DMS153 treated with DMSO at 0.1 percent for 48 hours (cell line): ENCODE data around the gene ZNF648.
"Not testable (repeated sequence)": the region's sequence is repeated elsewhere in the genome, so short reads cannot be mapped to it uniquely, and the experiment has no call there.

ENCODE experiments used
- DNase-seq: peaks from one replicate; lab custom pipeline; 2025; ENCODE audit not compliant: unreplicated experiment; lab: John Stamatoyannopoulos, UW

Gene ZNF648

DNA sequence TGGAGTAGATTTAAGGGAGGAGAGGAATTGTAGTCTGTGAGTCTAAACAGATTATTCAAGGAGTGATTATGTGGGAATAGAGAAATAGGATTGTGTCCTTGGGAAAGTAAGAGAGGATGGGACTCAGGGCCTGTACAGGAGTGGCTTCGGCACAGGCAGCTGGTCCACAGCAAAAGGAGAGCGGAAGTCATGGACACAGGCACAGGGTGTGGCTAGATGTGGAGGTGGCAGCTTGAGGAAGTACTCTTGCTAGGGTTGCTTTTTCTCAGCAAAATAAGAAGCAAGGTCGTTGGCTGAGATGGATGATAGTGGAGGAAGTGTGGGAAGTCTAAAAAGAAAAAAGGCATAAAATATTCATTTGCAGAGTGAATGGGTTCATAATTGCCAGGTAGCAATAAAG, 18.5 kb upstream of the ZNF648 start:
- no peak for DNase-seq

GRCh38 chr1:182071924-182072323, 10.4 kb upstream of the ZNF648 start:
- DNase-seq: no peak

- DNase-seq: peak; percentile 74
Observed at GRCh38 chr1:182069028-182069466, 7.5 kb upstream of the ZNF648 start.

DNA sequence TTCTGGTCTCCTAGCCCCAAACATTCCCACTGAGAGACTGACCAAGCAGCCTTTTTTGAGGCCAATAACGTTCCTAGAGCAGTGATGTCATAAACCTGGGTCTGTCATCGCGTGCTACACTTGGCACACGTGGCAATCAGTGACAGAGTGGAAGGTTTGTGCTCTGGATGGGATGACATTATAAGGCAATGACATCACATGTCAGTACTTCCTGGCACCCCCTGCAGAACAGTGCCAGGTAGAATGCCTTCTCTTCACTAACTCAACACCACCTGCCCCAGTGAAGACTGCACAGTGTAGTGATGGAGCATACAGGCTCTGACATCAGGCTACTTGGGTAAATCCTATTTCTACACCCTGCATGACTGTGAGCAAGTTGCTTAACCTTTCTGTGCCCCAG, 5.4 kb upstream of the ZNF648 start:
- no peak for DNase-seq

DNA sequence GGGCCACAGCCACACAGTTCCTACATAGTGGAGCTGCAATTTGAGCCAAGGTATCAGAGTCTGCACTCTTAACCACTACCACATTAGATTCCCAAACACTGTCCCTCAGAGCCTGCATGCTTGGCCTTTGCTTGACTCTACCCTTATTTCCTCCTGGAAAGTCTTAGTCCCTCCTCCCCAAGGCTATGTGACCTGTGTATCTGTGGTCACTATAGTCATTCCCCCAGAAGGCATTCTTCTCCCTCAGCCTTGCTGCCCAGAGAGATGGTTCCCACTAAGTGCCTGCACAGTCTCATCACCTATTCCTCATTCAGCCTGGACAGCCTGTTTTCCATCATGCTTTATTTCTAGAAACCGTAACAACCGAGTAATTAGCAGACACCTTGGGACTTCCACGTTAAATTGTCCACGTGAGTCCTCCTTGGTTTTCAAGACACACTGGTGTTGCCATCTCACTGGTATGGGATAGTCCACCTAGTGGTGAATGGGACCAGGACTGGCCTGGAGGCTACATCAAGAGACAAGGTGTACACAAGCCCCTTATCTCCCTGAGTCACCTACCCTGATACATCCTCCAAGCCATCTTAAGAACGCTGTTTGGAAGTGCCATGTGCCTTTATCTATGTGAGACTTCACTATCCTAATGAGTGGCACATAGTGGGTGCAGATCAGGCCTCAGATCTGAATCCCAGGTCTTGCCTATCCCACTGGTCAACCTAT, 3.8 kb upstream of the ZNF648 start:
- no peak for DNase-seq

DNA sequence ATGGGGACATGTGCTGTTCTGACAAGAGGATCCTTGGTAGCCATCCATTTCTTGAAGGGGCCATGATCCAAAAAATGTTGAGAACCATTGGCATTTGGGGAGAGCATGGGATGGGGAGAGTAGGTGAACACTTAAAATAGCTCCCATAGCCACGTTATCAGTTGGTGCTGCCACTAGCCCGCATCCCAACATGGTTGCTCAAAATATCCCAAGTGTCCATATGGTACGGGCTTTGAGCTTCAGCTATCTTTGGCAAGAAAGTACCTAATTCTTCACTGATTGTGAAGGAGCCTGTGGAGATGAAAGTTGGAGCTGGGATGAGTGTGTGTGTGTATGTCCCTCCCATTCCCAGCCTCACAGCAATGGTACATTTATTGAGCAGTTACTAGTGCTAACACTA, 3.1 kb upstream of the ZNF648 start:
- DNase-seq: no peak

DNA sequence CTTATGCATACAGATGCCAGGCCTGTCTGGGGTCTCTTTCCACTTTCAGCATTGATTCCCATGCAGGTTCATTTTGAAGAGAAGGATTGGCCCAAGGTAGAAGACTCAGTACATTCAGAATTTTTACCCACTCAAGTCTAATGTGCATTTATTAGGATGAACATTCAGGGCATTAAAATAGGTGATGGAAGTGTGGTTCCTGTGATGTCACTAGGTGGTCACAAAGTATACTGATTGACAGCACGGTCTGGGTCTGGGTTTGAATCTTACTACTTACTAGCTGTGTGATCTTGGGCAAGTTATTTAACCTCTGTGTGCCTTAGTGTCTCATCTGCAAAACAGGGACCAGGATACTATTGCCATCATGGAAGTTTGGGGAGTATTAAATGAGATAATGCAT, 711 bp upstream of the ZNF648 start:
- no peak for DNase-seq

DNA sequence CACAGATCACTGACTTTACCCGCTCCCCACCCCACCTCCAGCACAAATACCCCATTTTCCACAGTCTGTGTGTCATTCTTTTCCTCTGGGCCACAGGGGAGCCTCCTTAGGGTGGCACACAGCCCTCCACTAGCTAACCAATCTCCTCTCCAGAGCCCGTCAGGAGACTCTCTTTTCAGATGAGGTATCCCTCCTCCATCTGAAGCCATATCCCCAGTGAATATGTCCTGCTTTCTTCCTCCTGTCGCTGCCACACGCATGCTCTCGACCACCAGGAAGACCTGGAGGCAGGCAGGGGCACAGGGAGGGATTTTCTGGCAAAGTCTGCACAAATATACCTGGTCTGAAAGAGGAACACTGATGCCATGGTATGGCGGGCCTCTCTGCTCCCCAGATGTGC, 635 bp downstream of the ZNF648 start:
- no peak for DNase-seq

DNA sequence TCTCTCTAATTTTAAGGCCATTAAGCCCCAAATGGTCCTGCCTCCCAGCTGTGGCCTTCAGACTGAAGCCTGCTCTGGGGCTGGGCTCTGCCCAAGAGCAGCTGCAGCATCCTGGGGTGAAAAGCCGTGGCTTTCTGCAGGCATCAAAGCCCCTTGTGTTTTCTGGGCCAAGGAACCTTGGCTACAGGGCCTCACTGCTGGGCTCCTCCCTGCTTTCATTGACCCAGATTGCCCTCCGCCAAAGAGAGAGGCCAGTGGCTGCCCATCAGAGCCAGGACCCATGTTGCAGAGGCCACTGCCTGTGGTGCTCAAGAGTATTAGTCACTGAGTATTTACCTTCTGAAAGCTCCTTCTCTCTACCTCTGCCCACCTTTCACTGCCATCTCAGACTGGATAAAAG, 1.6 kb downstream of the ZNF648 start:
- DNase-seq: no peak

DNA sequence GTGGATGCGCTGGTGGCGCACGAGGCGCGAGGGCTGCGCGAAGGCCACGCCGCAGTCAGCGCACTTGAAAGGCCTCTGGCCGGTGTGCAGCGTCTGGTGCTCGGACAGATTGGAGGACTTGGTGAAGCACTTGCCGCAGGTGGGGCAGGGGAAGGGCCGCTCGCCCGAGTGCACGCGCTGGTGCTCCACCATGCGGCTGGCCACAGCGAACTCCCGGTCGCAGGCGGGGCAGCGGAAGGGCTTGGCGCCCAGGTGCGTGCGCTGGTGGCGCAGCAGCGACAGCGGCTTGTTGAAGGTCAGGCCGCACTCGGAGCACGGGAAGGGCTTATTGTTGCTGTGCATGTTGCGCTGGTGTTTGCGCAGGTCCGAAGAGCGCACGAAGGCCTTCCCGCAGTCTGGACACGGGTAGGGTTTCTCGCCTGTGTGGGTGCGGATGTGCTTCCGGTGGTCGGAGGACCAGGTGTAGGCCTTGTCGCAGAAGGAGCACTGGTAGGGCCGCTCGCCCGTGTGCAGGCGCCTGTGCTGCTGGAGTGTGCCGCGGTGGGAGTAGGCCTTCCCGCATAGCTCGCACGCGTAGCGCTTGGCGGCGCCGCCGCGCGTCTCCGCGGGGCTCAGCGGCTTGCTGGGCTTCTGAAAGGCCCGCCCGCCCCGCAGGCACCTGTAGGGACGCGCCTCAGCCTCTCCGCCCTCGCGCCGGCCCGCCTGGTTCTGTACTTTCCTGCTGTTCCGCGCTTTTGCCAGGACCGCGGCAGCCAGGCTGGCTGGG, 4.7 kb downstream of the ZNF648 start:
- no peak for DNase-seq

DNA sequence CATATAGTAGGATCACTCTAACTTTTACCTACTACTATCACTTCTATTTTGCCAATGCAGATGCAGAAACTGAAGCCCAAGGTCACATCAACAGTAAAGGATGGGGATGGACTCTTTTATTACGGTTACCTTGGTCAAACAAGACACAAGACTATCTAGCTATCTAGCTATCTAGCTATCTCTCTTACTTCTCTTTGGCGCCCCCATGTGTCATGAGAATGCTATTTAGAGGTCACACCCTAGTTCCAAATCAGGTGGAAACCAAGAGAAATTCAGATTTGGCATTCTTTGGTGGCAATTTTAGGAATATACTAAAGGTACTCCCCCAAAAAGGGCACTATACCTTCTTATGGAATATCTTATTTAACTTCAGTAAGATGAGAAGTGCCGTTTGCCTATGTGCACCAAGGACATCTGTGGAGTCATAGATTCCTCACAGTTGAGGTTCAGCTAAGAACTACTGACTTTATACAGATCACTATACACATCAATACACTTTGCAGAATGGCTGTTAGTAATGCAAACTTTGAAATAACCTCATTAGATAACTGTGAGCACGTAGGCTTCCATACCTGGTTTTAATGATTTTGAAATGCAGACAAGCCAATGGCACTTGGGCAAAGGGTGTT, 6.7 kb downstream of the ZNF648 start:
- peak; percentile 33 for DNase-seq

- DNase-seq: no peak
Observed at GRCh38 chr1:182052355-182052754, 9.2 kb downstream of the ZNF648 start.

DNA sequence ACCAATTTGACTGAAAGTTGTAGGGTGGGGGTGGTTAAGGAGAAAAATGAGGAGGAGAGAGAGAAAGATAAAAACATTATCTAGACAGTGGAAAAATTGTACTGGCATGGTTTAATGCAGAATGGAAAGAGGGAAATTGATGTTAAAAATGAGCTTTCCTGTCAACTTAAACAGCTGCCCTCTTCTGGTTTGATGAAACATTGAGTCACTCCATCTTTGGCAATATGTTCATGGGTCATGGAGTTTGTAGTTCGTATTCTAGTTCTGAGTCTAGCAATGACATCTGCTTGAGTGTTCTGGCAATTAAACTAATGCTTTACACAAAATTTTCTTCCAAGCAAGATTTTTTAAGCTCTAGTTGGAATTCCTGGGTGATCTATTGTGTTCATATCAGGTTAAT, 9.6 kb downstream of the ZNF648 start:
- DNase-seq: no peak

DNA sequence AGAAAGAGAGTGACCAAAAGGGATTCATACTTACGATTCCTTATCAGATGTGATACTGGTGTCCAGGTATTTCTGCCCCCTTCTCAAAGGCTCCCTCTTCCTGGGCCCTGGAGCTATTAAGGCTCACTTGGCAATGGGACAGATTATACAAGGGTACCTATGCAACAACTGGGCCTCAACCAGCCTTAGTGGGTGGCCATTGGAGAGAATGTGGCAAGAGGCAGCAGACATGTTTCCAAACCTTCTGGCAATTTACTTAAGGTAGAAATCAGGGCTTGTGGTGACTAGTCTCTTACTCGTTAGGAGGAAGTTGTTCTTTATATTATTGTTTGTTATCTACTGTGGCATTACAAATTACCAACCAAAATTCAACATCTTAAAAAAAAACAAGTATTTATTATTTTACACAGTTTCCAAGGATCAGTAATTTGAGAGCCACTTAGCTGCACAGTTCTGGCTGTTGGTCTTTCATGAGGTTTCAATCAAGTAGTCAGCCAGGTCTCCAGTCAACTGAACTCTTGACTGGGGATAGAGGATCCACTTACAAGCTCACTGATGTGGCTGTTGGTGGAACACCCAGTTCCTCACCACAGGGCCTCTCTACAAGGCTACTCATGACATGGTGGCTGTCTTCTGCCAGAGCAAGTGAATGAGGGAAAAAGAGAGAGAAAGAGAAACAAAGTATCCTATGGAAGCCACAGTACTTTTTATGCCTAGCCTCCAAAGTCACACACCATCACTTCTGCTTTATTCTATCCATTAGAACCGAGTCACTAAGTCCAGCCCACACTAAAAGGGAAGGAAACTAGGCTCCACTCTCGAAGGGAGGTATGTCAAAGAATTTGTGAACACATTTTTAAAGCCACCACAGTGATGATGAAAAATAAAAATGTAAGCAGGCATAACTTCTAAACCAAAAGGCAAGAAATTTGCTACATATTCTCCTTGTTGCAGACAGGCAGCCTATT, 10.7 kb downstream of the ZNF648 start:
- DNase-seq: no peak

GRCh38 chr1:182048562-182048961, 12.9 kb downstream of the ZNF648 start:
- DNase-seq: no peak

GRCh38 chr1:182046763-182047162, 14.7 kb downstream of the ZNF648 start:
- DNase-seq: no peak

DNA sequence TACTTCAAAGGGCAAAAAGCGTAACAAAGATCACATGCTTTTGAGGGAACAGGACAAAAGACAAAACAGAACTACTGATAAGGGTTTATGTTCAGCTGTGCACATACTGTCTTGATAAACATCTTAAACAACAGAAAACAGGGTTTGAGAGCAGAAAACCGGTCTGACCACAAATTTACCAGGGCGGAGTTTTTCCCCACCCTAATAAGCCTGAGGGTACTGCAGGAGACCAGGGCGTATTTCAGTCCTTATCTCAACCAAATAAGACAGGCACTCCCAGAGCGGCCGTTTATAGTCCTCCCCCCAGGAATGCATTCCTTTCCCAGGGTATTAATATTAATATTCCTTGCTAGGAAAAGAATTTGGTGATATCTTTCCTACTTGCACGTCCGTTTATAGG, 16.0 kb downstream of the ZNF648 start:
- not testable (repeated sequence) for DNase-seq

- DNase-seq: no peak
Observed at GRCh38 chr1:182041615-182042014, 19.9 kb downstream of the ZNF648 start.

DNA sequence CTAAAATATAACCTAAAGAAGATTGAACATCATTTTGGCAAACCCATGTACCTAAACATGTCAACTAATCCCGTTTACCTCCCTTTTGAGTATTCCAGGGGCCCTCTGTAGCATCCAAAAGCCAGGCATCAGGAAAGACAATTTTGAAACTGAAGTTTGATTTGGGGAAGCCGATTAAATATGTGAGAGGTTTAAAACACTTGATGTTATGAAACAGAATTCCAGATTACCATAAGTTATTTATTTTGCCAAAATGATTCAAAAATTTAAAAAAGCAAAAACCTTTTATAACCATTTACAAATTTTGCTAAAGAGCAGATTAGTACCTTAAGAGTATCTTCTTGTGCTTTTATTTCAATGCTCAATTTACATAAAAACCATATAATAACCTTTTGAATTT, 23.3 kb downstream of the ZNF648 start:
- no peak for DNase-seq

DNA sequence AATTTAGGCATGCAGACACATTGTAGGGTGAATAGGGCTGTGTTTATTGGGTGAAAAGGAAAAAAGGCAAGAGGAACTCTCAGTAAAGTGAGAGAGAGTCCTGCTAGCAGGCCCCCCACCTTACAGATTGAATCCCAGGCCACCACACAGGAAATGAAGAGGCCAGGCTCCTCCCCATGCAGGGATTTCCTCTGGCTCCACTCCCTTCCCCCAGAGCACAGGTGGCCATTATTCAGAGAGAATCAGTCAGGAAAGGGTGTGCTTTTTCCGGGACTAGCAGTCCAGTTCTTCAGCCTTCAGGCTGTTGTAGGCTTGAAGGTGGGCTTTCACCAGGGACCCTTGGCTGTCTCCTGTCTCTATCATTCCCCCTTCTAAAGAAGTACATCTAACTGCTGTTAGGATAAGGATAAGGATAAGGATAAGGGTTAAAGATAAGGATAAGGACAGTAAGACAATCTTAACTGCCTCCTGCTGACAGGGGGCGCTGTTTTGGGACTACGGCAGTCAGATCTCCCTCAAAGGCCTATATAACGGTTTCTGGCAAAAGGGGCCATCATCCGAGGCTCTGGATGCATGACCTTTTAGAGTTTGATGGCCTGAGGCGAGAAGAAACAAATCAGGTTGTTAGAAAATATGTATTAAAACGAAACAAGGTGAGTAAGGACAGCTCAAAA, 26.3 kb downstream of the ZNF648 start:
- DNase-seq: no peak
